Keratinocyte (primary cell): ENCODE measurements around the gene SSR3. TPM values are rescaled to one million over a fixed set of nuclear protein-coding genes. Genes with fewer than 3 reads are reported as not detected.

Experiments used
- DNase-seq: peaks from one replicate; pipeline ENCODE4 v3.0.0-alpha.2; 2011; ENCODE audit warnings: low read depth, missing footprints, low spot score
- FAIRE-seq: peaks from 2 replicates; lab custom pipeline; 2011; peaks lifted over from hg19 to GRCh38; lab: Jason Lieb, UNC
- H2AFZ ChIP-seq: 2 replicates; pipeline ENCODE4 v1.6.0; 2012; ENCODE audit warnings: low read length, control low read depth, inconsistent platforms; ENCODE audit not compliant: control insufficient read depth
- H3K27ac ChIP-seq: 2 replicates; pipeline ENCODE4 v1.5.1; 2011; ENCODE audit warnings: low read length; ENCODE audit not compliant: control insufficient read depth, insufficient read depth
- H3K27me3 ChIP-seq: 3 replicates; pipeline ENCODE4 v1.6.0; 2011; ENCODE audit warnings: low read length; ENCODE audit not compliant: control insufficient read depth, insufficient read depth; ENCODE audit errors: extremely low read depth
- H3K36me3 ChIP-seq, 2 experiments: 2 replicates in 1 of 2; 3 replicates in 1 of 2; pipeline ENCODE4 v1.5.1; 2011; ENCODE audit warnings: low read length in 2 of 2, mild to moderate bottlenecking in 1 of 2; ENCODE audit not compliant: control insufficient read depth in 2 of 2, insufficient read depth in 2 of 2; ENCODE audit errors: extremely low read depth in 1 of 2
- H3K4me1 ChIP-seq: 3 replicates; pipeline ENCODE4 v1.5.1; 2011; ENCODE audit warnings: low read length; ENCODE audit not compliant: control insufficient read depth, insufficient read depth; ENCODE audit errors: extremely low read depth
- H3K4me2 ChIP-seq: 3 replicates; pipeline ENCODE4 v1.6.0; 2011; ENCODE audit warnings: low read depth, low read length; ENCODE audit not compliant: control insufficient read depth, insufficient read depth; ENCODE audit errors: extremely low read depth
- H3K4me3 ChIP-seq, 3 experiments: fragments of 200-600 bp in 1 of 3; sonication (generic) in 1 of 3; 2 replicates in 2 of 3; 3 replicates in 1 of 3; pipeline ENCODE4 v1.5.1; 2011 to 2016; ENCODE audit warnings: low read length in 3 of 3, mild to moderate bottlenecking in 3 of 3, control low read depth in 2 of 3, inconsistent platforms in 1 of 3, low read depth in 1 of 3, mixed read lengths in 1 of 3, mixed run types in 1 of 3, moderate library complexity in 1 of 3; ENCODE audit not compliant: control insufficient read depth in 2 of 3, insufficient read depth in 2 of 3; ENCODE audit errors: extremely low read depth in 1 of 3
- H3K79me2 ChIP-seq: 2 replicates; pipeline ENCODE4 v1.6.0; 2012; ENCODE audit warnings: low read length; ENCODE audit not compliant: control insufficient read depth, insufficient read depth
- H3K9ac ChIP-seq: 3 replicates; pipeline ENCODE4 v1.6.0; 2011; ENCODE audit warnings: low read length; ENCODE audit not compliant: control insufficient read depth, insufficient read depth; ENCODE audit errors: extremely low read depth
- H3K9me1 ChIP-seq: 3 replicates; pipeline ENCODE4 v1.6.0; 2011; ENCODE audit warnings: low read length; ENCODE audit not compliant: control insufficient read depth, insufficient read depth; ENCODE audit errors: extremely low read depth
- H3K9me3 ChIP-seq: 2 replicates; pipeline ENCODE4 v1.5.1; 2012; ENCODE audit warnings: low read depth, low read length; ENCODE audit not compliant: control insufficient read depth
- H4K20me1 ChIP-seq: 3 replicates; pipeline ENCODE4 v1.6.0; 2011; ENCODE audit warnings: low read length; ENCODE audit not compliant: control insufficient read depth, insufficient read depth; ENCODE audit errors: extremely low read depth
- CTCF ChIP-seq, 3 experiments: IDR thresholded peaks in 1 of 3; conservative IDR thresholded peaks in 1 of 3; optimal IDR thresholded peaks in 1 of 3; 2 replicates in 2 of 3; 3 replicates in 1 of 3; pipeline versions ENCODE3 to v1.5.1; 2011; ENCODE audit warnings: low read length in 3 of 3, mild to moderate bottlenecking in 3 of 3, moderate library complexity in 2 of 3, control low read depth in 1 of 3, inconsistent platforms in 1 of 3; ENCODE audit not compliant: insufficient read depth in 2 of 3; ENCODE audit errors: extremely low read depth in 1 of 3
- EZH2 ChIP-seq: IDR thresholded peaks from one replicate; pipeline ENCODE4 v1.6.1; 2012; ENCODE audit warnings: inconsistent platforms, mild to moderate bottlenecking, low read length, moderate library complexity
- dilution Hi-C: fragments of 300-500 bp; cut with MboI; formaldehyde crosslinking; loops from one replicate; pipeline ENCODE4 v1.7.0; 2020; ENCODE audit warnings: low sequenced_read_pairs; ENCODE audit not compliant: extremely low pct_ligation_motif_present
- polyA plus RNA-seq, 5 experiments: library from polyadenylated mRNA; depleted of rRNA in 3 of 5; stranded (reverse) in 3 of 5; stranded (forward) in 1 of 5; unstranded in 1 of 5; fragments of >200 nt; gene quantifications; 1 replicate in 1 of 5; 2 replicates in 3 of 5; 3 replicates in 1 of 5; pipeline versions ENCODE4 v1.2.1 to v1.2.3, GENCODE V29; 2011 to 2012; ENCODE audit warnings: missing spikeins in 2 of 5, low read depth in 1 of 5, low replicate concordance in 1 of 5

Gene SSR3
- polyA plus RNA-seq, 1 donor (not counting 4 experiments of a cell fraction or from before 2014, with no cell fraction given) = 378 TPM

- peaks cover 2% of the 10 kb centered on the region for H3K9me1 ChIP-seq
- FAIRE-seq (no peak), DNase-seq (no peak)
- H2AFZ ChIP-seq = no peak overlapping the region
- H3K4me2 ChIP-seq = no peak overlapping the region
- H4K20me1 ChIP-seq = peaks cover 12% of the 10 kb centered on the region
- dilution Hi-C loops = no loop called here
- H3K36me3 ChIP-seq = peaks cover 22 to 45% of the 10 kb centered on the region in 2 experiments
- peaks cover 40% of the 10 kb centered on the region for H3K79me2 ChIP-seq
- no peak overlapping the region for H3K27ac ChIP-seq
- H3K4me1 ChIP-seq = peaks cover under 1% of the 10 kb centered on the region
- no peak for TF ChIP-seq CTCF (optimal IDR thresholded peaks at IDR 0.05 in 1 of 3, IDR thresholded peaks at IDR 0.05 in 1 of 3, conservative IDR thresholded peaks at IDR 0.05 in 1 of 3; ENCODE audit: extremely low read depth in 1 of 3, insufficient read depth in 2 of 3, low read length in 3 of 3)
- no peak for TF ChIP-seq EZH2
- H3K4me3 ChIP-seq = no peak overlapping the region
- H3K27me3 ChIP-seq = no peaks in the 10 kb centered on the region
- H3K9ac ChIP-seq = no peak overlapping the region
- no peaks in the 10 kb centered on the region for H3K9me3 ChIP-seq
Observed at GRCh38 chr3:156542101-156543042, 12.5 kb downstream of the SSR3 start.

GRCh38 chr3:156539802-156540201, 15.1 kb downstream of the SSR3 start:
- Histone ChIP-seq H3K9ac (no peak overlapping the region), H3K4me3 (no peak overlapping the region), H3K27ac (no peak overlapping the region), H4K20me1 (peaks cover 3% of the 10 kb centered on the region), H3K9me3 (no peaks in the 10 kb centered on the region), H3K4me1 (peaks cover 11% of the 10 kb centered on the region), H3K4me2 (no peak overlapping the region), H3K9me1 (no peaks in the 10 kb centered on the region), H2AFZ (no peak overlapping the region), H3K27me3 (no peaks in the 10 kb centered on the region), H3K36me3 (peaks cover 22 to 32% of the 10 kb centered on the region in 2 experiments), H3K79me2 (peaks cover 15% of the 10 kb centered on the region)
- dilution Hi-C loops = no loop called here
- FAIRE-seq (no peak), DNase-seq (no peak)
- TF ChIP-seq EZH2 = no peak
- no peak for TF ChIP-seq CTCF (optimal IDR thresholded peaks at IDR 0.05 in 1 of 3, IDR thresholded peaks at IDR 0.05 in 1 of 3, conservative IDR thresholded peaks at IDR 0.05 in 1 of 3; ENCODE audit: extremely low read depth in 1 of 3, insufficient read depth in 2 of 3, low read length in 3 of 3)
